Measurements from ENCODE around the gene OR8H1.
A peak's percentile ranks its signal among the peaks of the same experiment; 100 is the strongest.

Gene OR8H1, protein sequence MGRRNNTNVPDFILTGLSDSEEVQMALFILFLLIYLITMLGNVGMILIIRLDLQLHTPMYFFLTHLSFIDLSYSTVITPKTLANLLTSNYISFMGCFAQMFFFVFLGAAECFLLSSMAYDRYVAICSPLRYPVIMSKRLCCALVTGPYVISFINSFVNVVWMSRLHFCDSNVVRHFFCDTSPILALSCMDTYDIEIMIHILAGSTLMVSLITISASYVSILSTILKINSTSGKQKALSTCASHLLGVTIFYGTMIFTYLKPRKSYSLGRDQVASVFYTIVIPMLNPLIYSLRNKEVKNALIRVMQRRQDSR

GRCh38 chr11:56292154-56292553 is at the start of gene OR8H1:
Gene OR8H1, minus strand, starts transcription at chr11:56292254. Its CDS starts 1,192 bp downstream, at chr11:56291062.
- no peak for DNase-seq (ENCODE audit: low spot score)

DNA sequence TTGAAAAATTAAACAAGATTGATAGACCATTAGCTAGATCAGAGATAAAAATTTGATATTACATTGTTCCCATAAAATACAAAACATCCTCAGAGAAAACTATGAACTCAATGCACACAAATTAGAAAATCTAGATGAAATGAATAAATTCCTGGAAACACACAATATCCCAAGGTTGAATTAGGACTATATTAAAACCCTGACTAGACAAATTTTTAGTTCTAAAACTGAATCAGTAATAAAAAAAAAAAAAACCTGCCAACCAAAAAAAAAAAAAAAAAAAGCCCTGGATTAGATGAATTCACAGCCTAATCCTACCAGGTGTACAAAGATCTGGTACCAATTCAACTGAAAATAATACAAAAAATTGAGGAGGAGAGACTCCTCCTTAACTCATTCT is 48.2 kb upstream of the OR8H1 start:
- DNase-seq (ENCODE audit: low spot score): no peak

GRCh38 chr11:56333156-56333555 is 41.1 kb upstream of the OR8H1 start:
- DNase-seq (ENCODE audit: low spot score): no peak

DNA sequence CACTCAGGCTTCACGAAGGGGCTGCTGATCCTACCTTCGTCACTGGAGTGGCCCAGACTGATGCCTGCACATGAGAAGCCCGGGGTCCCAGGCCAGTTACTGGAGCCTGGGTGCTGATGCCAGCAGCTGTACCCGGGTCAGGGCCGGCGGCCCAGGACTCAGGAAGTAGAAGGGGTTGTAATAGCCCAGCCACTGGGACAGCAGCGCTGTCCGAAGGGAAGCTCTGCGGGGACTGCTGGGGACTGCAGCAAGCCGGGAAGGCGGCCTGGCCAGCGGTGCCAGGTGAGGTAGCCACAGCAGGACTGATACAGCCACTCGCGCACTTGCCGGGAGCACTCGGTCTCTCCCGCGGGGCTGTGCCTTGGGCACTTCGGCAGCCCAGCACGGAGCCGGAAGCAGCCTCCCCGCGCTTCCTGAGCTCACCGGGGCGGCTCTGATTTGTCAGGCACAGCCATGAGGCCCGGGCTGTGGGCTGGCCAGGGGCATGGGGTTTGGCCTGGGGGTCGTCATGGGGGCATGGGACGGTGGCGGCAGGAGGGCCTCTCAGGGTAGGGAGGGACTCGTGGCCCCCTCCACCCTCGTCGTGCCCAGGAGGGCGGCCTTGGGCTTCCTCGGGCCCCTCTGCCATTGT is 39.9 kb upstream of the OR8H1 start:
- DNase-seq (ENCODE audit: low spot score): peak; percentile 2

DNA sequence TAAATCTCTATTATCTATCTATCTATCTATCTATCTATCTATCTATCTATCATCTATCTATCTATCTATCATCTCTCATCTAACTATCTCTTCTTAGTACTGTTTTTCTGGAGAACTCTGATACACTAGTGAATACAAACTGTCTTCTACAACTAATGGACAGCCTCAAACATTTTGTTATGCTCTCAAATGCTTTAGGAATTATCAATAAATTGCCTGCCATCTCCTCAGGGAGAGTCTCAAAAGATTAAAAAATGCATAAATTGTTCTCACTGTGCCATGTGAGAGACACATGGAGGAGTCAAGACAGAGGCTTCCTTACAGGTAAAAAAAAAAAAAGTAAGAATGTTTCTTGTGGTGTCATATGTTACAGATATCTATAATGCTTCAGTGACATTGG is 22.8 kb upstream of the OR8H1 start, which contains the start of gene OR8K3:
Gene OR8K3, plus strand, starts transcription at position 301 of the 400 bp plus-strand sequence. CDS start 3,163 bp downstream, outside the sequence.
- DNase-seq (ENCODE audit: low spot score): no peak

DNA sequence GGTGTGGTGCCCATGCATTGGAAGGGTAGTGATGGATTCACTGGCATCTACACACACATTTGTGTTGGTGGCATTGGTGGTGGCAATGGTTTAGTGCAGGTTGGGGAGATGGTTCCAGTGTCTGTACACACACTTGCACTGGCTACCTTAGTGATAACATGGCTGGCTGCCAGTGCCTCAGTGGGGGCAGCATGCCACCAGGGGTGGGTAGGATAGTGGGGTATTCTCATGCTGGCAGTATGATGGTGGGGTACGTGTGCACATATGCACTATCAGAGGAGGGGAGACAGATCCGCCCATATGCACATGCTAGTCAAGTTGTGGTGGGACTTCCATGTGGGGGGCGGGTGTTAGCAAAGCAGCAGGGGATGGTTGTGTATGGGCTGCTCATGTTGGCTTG is 15.8 kb upstream of the OR8H1 start:
- DNase-seq (ENCODE audit: low spot score): no peak

- no peak for DNase-seq (ENCODE audit: low spot score)
Observed at GRCh38 chr11:56296898-56297297, 4.8 kb upstream of the OR8H1 start.

- no peak for DNase-seq (ENCODE audit: low spot score)
Observed at GRCh38 chr11:56273854-56274253, 18.2 kb downstream of the OR8H1 start, which contains the start of gene OR5T1. Gene OR5T1, plus strand, starts transcription at chr11:56274154. Its CDS starts 1,485 bp downstream, at chr11:56275639.

DNA sequence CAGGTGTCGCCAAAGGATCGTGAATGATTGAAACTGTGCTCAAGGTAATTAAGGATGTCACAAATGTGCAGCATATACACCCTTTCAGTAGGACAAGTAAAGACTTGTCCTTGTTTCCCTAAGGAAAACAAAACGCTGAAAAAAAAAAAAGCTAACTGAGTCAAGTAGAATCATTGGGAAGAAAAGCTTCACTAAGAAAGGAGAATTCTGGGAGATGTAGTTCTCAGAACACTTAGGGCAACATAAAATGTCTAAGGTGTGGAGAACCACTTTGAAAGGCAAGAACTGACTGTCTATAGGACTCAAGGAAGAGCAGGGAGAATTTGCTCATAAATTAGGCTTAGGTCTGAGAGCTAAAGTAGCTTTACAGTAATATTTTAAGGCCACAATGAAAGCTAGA is 21.0 kb downstream of the OR8H1 start:
- DNase-seq (ENCODE audit: low spot score): no peak

DNA sequence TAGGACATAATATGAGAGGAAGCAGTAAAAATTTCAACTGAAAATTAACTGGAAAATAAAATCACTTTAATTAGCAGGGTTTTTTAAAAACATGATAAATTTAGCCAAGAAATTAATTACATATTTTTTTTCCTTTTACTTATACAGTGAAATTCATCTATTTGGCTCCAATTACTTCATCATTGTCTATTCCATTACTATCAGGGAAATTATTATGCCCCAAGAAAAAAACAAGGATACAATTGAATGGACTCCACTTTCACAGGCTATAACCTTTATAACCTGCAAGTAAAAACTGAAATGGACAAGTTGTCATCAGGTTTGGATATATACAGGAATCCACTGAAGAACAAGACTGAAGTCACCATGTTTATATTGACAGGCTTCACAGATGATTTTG is 40.1 kb downstream of the OR8H1 start, which contains the start of gene OR5T3:
Gene OR5T3, plus strand, starts transcription at position 301 of the 400 bp plus-strand sequence. Its CDS starts 0 bp downstream, at position 301.
- no peak for DNase-seq (ENCODE audit: low spot score)
